ENCODE results near the gene CD22.

- TF ChIP-seq CTCF (IDR thresholded peaks at IDR 0.05; ENCODE audit: low read depth, low read length, missing input control) (no peak), RAD21 (IDR thresholded peaks at IDR 0.05) (no peak), HNF4G (IDR thresholded peaks at IDR 0.05) (no peak), JUND (IDR thresholded peaks at IDR 0.05) (no peak), ZBTB33 (IDR thresholded peaks at IDR 0.05) (no peak), YY1 (IDR thresholded peaks at IDR 0.05) (no peak), SP1 (IDR thresholded peaks at IDR 0.05) (no peak), MAX (IDR thresholded peaks at IDR 0.05) (no peak), TAF1 (conservative IDR thresholded peaks at IDR 0.05) (no peak), FOXA1 (IDR thresholded peaks at IDR 0.05) (no peak), REST (IDR thresholded peaks at IDR 0.05) (no peak), FOXA2 (IDR thresholded peaks at IDR 0.05) (no peak), HNF4A (conservative IDR thresholded peaks at IDR 0.05) (no peak)
Observed at GRCh38 chr19:35375505-35376307, 46.7 kb downstream of the CD22 start.
